HEK293T (cell line): ENCODE results near the gene POLR1A.

Experiments used
- ARNT ChIP-seq: fragments of 450-650 bp; IDR thresholded peaks from 2 replicates; pipeline ENCODE4 v1.6.1; 2017; ENCODE audit warnings: mild to moderate bottlenecking
- BHLHE40 ChIP-seq: fragments of 450-650 bp; IDR thresholded peaks from 2 replicates; pipeline ENCODE4 v1.6.1; 2016; ENCODE audit warnings: mild to moderate bottlenecking, moderate library complexity, borderline replicate concordance
- FOXA1 ChIP-seq: fragments of 450-650 bp; IDR thresholded peaks from 2 replicates; pipeline ENCODE4 v1.6.1; 2016; ENCODE audit warnings: mild to moderate bottlenecking
- L3MBTL2 ChIP-seq: fragments of 450-650 bp; conservative IDR thresholded peaks from 2 replicates; pipeline ENCODE4 v1.6.1; 2016; ENCODE audit warnings: mild to moderate bottlenecking
- NFRKB ChIP-seq: fragments of 450-650 bp; IDR thresholded peaks from 2 replicates; pipeline ENCODE4 v1.6.1; 2016; ENCODE audit warnings: mild to moderate bottlenecking, moderate library complexity
- PKNOX1 ChIP-seq: fragments of 450-650 bp; IDR thresholded peaks from 2 replicates; pipeline ENCODE4 v1.6.1; 2016
- SP1 ChIP-seq: fragments of 450-650 bp; IDR thresholded peaks from 2 replicates; pipeline ENCODE4 v1.6.1; 2017
- SUZ12 ChIP-seq: fragments of 450-650 bp; IDR thresholded peaks from 2 replicates; pipeline ENCODE4 v1.6.1; 2016; ENCODE audit warnings: mild to moderate bottlenecking

DNA sequence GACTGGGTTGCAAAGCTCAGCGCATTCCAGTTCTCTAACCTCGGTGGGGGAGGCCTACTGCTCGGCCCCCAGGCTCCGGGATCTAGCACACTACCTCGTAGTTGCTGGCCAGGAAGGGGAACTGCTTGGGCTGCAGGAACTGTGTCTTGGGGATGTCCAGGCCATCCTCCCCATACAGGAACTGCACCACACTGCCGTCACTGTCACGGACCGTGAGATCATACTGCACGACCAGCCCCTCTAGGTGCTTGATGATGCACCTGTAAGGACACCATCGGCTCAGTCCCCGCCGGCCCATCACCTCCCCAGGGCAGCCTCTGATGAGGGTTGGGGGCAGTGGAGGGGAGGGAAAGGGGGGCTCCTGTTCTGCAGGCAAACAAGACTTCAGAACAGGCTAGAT lies 61.6 kb downstream of the POLR1A start:
- no peak for TF ChIP-seq L3MBTL2
- TF ChIP-seq BHLHE40 = no peak
- TF ChIP-seq ARNT = no peak
- TF ChIP-seq PKNOX1 = no peak
- TF ChIP-seq SUZ12 = no peak
- TF ChIP-seq FOXA1 = no peak
- TF ChIP-seq SP1 = no peak
- TF ChIP-seq NFRKB = no peak
